Mesothelial cell of epicardium (in vitro differentiated cells): ENCODE results near the gene GNGT2. TPM values are rescaled to one million over a fixed set of nuclear protein-coding genes. Genes with fewer than 3 reads are reported as not detected.
"Not testable (repeated sequence)": the region's sequence is repeated elsewhere in the genome, so short reads cannot be mapped to it uniquely, and the experiment has no call there.

ENCODE experiments used
- DNase-seq, 2 experiments: peaks; one replicate each; pipeline ENCODE4 v3.0.0; 2021; ENCODE audit warnings: low spot score in 2 of 2; ENCODE audit not compliant: unreplicated experiment in 2 of 2
- H3K27ac Mint-ChIP-seq: 2 replicates; pipeline ENCODE4 v1.8.0; 2021; ENCODE audit warnings: mixed read lengths
- H3K27me3 Mint-ChIP-seq: 2 replicates; pipeline ENCODE4 v1.8.0; 2021; ENCODE audit warnings: low read depth, mixed read lengths
- H3K36me3 Mint-ChIP-seq: 2 replicates; pipeline ENCODE4 v1.8.0; 2021; ENCODE audit warnings: mixed read lengths
- H3K4me1 Mint-ChIP-seq: 2 replicates; pipeline ENCODE4 v1.8.0; 2021; ENCODE audit warnings: mixed read lengths
- H3K4me3 Mint-ChIP-seq: 2 replicates; pipeline ENCODE4 v1.8.0; 2021; ENCODE audit warnings: mild to moderate bottlenecking, moderate library complexity, mixed read lengths
- H3K9me3 Mint-ChIP-seq: 2 replicates; pipeline ENCODE4 v1.8.0; 2021; ENCODE audit warnings: mixed read lengths
- total RNA-seq: library from RNA; stranded (reverse); gene quantifications from 3 replicates; pipeline ENCODE4 v1.2.1, GENCODE V29; 2021
- TF ChIP-seq, protein P1 (sequence below): fragments of 200-600 bp; sonication (generic); IDR thresholded peaks from one replicate; pipeline ENCODE4 v1.5.0; 2021; ENCODE audit warnings: antibody characterized with exemption; ENCODE audit not compliant: unreplicated experiment

The GNGT2 gene
- total RNA-seq, 1 donor from 2014 or later: not detected

DNA sequence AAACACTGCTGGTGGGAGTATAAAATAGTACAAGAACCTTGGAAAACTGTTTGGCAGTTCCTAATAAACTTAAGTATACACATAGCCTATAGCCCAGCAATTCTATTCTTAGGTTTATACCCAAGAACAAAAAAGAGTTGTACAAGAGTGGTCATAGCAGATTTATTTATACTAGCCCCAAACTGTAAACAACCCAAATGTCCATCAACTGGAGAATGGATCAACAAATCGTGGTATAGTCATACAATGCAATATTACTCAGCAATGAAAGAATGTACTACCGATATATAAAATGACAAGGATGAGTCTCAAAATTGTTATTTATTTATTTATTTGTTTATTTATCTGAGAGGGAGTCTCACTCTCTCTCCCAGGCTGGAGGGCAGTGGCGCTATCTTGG is 23.1 kb downstream of the GNGT2 start:
- no peak for DNase-seq
- no peak overlapping the region for H3K27ac Mint-ChIP-seq
- peaks cover 21% of the 10 kb centered on the region for H3K9me3 Mint-ChIP-seq
- peaks cover 2% of the 10 kb centered on the region for H3K27me3 Mint-ChIP-seq
- TF ChIP-seq, protein P1, sequence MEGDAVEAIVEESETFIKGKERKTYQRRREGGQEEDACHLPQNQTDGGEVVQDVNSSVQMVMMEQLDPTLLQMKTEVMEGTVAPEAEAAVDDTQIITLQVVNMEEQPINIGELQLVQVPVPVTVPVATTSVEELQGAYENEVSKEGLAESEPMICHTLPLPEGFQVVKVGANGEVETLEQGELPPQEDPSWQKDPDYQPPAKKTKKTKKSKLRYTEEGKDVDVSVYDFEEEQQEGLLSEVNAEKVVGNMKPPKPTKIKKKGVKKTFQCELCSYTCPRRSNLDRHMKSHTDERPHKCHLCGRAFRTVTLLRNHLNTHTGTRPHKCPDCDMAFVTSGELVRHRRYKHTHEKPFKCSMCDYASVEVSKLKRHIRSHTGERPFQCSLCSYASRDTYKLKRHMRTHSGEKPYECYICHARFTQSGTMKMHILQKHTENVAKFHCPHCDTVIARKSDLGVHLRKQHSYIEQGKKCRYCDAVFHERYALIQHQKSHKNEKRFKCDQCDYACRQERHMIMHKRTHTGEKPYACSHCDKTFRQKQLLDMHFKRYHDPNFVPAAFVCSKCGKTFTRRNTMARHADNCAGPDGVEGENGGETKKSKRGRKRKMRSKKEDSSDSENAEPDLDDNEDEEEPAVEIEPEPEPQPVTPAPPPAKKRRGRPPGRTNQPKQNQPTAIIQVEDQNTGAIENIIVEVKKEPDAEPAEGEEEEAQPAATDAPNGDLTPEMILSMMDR: no peak
- no peak overlapping the region for H3K4me3 Mint-ChIP-seq
- peaks cover 5% of the 10 kb centered on the region for H3K4me1 Mint-ChIP-seq
- peaks cover 2% of the 10 kb centered on the region for H3K36me3 Mint-ChIP-seq

DNA sequence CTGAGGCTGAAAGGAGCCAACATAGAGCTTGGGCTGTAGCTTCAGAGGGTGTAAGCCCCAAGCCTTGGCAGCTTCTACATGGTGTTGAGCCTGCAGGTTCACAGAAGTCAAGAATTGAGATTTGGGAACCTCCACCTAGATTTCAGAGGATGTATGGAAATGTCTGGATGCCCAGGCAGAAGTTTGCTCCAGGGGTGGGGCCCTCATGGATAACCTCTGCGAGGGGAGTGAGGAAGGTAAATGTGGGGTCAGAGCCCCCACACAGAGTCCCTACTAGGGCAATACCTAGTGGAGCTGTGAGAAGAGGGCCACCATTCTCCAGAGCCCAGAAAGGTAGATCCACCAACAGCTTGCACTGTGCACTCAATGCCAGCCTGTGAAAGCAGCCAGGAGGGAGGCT is 25.0 kb downstream of the GNGT2 start:
- DNase-seq, H3K4me3 Mint-ChIP-seq, H3K27me3 Mint-ChIP-seq, H3K4me1 Mint-ChIP-seq, H3K27ac Mint-ChIP-seq, H3K36me3 Mint-ChIP-seq: not testable (repeated sequence)
- peaks cover 24% of the 10 kb centered on the region for H3K9me3 Mint-ChIP-seq

DNA sequence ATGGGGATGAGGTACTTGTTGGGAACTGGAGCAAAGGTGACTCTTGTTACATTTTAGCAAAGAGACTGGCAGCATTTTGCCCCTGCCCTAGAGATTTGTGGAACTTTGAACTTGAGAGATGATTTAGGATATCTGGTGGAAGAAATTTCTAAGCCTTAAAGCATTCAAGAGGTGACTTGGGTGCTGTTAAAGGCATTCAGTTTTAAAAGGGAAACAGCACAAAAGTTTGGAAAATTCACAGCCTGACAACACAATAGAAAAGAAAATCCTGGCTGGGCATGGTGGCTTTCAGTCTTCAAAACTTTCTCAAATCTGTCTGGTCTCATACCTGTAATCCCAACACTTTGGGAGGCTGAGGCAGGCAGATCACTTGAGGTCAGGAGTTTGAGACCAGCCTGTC is 25.9 kb downstream of the GNGT2 start:
- not testable (repeated sequence) for H3K4me1 Mint-ChIP-seq, H3K36me3 Mint-ChIP-seq, H3K4me3 Mint-ChIP-seq, DNase-seq, H3K27ac Mint-ChIP-seq, H3K27me3 Mint-ChIP-seq
- peaks cover 24% of the 10 kb centered on the region for H3K9me3 Mint-ChIP-seq

DNA sequence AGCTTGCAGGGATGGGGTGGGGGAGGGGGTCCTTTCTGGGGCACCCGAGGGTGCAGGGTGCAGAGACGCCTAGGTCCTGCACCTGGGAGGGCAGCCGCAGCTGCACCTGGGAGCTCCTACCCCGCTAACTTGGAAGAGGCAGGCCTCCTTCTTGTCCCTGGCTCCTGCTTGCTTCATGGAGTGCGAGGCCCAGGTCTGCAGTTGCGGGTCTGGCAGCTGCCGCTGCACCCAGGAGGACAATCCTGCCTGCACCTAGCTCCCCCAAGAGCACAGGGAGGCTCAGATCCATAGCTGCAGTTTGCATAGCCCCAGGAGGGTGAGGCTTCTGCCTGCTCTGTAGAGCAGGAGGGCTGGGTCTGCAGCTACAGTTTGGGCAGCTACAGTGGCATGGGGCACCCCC is 26.6 kb downstream of the GNGT2 start:
- H3K9me3 Mint-ChIP-seq: peaks cover 24% of the 10 kb centered on the region
- H3K36me3 Mint-ChIP-seq: peaks cover 2% of the 10 kb centered on the region
- no peak overlapping the region for H3K4me3 Mint-ChIP-seq
- TF ChIP-seq, protein P1: no peak
- H3K4me1 Mint-ChIP-seq: no peaks in the 10 kb centered on the region
- no peaks in the 10 kb centered on the region for H3K27me3 Mint-ChIP-seq
- no peak for DNase-seq
- H3K27ac Mint-ChIP-seq: no peak overlapping the region

DNA sequence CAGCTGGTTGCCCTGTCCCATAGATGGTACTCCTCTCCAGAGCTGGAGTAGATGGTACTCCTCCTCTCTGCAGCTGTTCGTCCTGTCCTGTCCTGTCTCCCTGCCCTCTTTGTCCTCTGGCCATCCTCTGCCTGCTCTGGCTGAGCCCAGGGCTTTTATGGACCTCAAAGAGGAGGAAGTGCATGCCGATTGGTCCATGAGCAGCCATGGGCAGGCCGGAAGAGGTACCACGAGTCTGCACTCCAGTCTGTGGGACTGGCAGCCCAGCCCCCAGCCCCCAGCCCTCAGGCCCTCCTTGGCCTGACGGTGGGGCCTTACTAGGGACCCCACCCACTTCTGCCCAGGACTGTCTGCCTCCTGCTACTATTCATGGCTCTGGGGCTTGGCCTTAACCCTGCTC is 27.0 kb downstream of the GNGT2 start:
- TF ChIP-seq, protein P1: no peak
- Mint-ChIP-seq H3K27ac (no peak overlapping the region), H3K36me3 (peaks cover 2% of the 10 kb centered on the region), H3K4me3 (no peak overlapping the region), H3K27me3 (no peaks in the 10 kb centered on the region), H3K9me3 (peaks cover 24% of the 10 kb centered on the region), H3K4me1 (no peaks in the 10 kb centered on the region)
- no peak for DNase-seq

DNA sequence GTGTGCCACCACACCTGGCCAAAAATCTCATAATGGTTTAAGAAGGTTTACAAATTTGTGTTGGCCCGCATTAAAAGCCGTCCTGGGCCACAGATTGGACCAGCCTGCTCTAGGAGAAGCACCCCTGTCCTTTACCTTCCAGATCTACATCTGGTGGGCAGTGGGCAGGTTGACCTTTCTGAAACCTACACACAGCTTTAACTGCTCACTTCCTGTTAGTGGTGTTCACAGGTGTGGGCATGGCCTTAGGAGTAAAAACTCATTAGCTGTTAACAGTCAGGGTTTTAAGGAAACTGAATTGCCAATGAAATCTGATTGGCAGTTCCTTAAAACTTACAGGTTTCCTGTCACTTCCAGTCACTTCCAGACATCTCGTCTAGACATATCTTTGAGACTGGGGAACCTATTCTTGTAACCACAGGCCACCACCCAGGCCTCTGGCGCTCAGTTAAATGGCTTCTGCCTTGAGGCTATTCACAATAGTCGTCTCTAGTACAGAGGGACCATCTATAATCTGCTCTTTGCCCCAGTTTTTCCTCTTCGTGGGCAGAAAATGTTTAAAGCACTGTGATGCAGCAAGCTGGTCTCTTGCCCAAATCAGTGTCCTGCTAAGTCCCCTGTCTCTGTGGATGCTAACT is 29.3 kb downstream of the GNGT2 start:
- H3K27ac Mint-ChIP-seq: no peak overlapping the region
- no peak overlapping the region for H3K4me3 Mint-ChIP-seq
- peaks cover 33% of the 10 kb centered on the region for H3K9me3 Mint-ChIP-seq
- no peaks in the 10 kb centered on the region for H3K4me1 Mint-ChIP-seq
- TF ChIP-seq, protein P1: no peak
- no peak for DNase-seq
- peaks cover 2% of the 10 kb centered on the region for H3K36me3 Mint-ChIP-seq
- no peaks in the 10 kb centered on the region for H3K27me3 Mint-ChIP-seq

DNA sequence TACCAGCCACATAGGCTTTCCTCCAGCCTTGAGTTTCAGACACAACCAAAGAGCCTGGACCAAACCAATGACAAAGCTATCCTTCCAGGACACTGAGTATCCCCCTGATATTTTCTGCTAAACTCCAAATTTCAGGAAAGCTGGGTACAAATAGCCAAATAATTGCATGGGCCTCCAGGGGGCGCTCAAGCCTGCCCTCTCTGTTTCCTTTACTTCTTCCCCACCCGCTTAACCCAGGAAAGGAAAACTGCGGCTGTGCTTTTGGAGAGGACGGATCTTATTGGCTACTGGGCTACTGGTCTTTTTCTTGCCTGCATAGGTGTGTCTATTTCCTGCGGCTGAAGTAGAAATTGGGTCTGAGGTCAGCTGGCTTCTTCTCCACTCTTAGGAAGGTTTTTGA is 30.1 kb downstream of the GNGT2 start:
- DNase-seq: no peak
- Mint-ChIP-seq H3K27me3 (no peaks in the 10 kb centered on the region), H3K36me3 (no peaks in the 10 kb centered on the region), H3K4me3 (no peak overlapping the region), H3K9me3 (peaks cover 34% of the 10 kb centered on the region), H3K27ac (no peak overlapping the region), H3K4me1 (no peaks in the 10 kb centered on the region)
- TF ChIP-seq, protein P1: peak; percentile 58

DNA sequence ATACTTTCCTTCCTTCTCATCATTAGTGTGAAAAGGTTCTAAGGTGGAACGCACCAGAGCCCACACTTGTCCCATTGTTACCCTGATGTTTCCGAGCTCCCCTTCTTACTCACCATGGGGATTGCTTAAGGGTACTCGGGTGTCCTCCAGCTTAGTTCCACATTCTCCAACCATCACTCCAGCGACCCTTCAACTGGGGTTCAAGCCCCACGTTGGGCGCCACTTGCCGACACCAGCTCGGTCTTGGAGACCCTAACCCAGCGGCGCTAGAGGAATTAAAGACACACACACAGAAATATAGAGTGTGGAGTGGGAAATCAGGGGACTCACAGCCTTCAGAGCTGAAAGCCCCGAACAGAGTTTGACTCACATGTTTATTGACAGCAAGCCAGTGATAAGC is 34.4 kb downstream of the GNGT2 start:
- DNase-seq: not testable (repeated sequence)

DNA sequence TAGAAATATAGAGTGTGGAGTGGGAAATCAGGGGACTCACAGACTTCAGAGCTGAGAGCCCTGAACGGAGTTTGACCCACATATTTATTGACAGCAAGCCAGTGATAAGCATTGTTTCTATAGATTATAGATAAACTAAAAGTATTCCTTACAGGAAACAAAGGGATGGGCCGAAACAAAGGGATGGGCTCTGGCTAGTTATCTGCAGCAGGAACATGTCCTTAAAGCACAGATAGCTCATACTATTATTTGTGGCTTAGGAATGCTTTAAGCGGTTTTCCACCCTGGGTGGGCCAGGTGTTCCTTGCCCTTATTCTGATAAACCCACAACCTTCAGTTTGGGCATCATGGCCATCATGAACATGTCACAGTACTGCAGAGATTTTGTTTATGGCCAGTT is 39.7 kb downstream of the GNGT2 start:
- H3K36me3 Mint-ChIP-seq, H3K4me3 Mint-ChIP-seq, DNase-seq, H3K4me1 Mint-ChIP-seq, H3K27ac Mint-ChIP-seq: not testable (repeated sequence)
- Mint-ChIP-seq H3K27me3 (peaks cover 51% of the 10 kb centered on the region), H3K9me3 (peaks cover 33% of the 10 kb centered on the region)

More for the DNA sequence above, 34.4 kb downstream of the GNGT2 start:
- H3K27me3 Mint-ChIP-seq: peaks cover 13% of the 10 kb centered on the region
- H3K4me1 Mint-ChIP-seq, H3K4me3 Mint-ChIP-seq, H3K36me3 Mint-ChIP-seq, H3K27ac Mint-ChIP-seq: not testable (repeated sequence)
- H3K9me3 Mint-ChIP-seq: peaks cover 49% of the 10 kb centered on the region
